Tibial nerve (tissue), 4 donors: Measurements from ENCODE around the gene NADK.

Experiments used
- CTCF ChIP-seq, 5 experiments: fragments of 200-600 bp in 3 of 5; fragments of 450-650 bp in 2 of 5; sonication (generic) in 3 of 5; IDR thresholded peaks; one replicate each; pipeline ENCODE4 v1.5.1; 2016 to 2019; ENCODE audit warnings: antibody characterized with exemption in 5 of 5, mild to moderate bottlenecking in 3 of 5, moderate library complexity in 2 of 5
- EP300 ChIP-seq, 2 donors: sonication (generic); formaldehyde crosslinking; IDR thresholded peaks; one replicate each; pipeline ENCODE4 v1.6.1; 2017; ENCODE audit warnings: antibody characterized with exemption in 2 of 2, mild to moderate bottlenecking in 1 of 2
- POLR2A ChIP-seq, 2 donors: fragments of 450-650 bp; IDR thresholded peaks; one replicate each; pipeline ENCODE4 v1.6.1; 2017; ENCODE audit warnings: antibody characterized with exemption in 2 of 2, mild to moderate bottlenecking in 2 of 2, moderate library complexity in 2 of 2

GRCh38 chr1:1775327-1776226 is 2.7 kb downstream of the NADK start:
- TF ChIP-seq CTCF (IDR thresholded peaks at IDR 0.05) (no peak), POLR2A (IDR thresholded peaks at IDR 0.05) (no peak), EP300 (IDR thresholded peaks at IDR 0.05) (no peak)
